K562 (cell line): ENCODE data around the gene KIF20A.

Experiments
- EHMT2 ChIP-seq: fragments of 450-650 bp; IDR thresholded peaks from 2 replicates; pipeline ENCODE4 v1.6.1; 2018; ENCODE audit warnings: antibody characterized with exemption
- EZH2 ChIP-seq: IDR thresholded peaks from 2 replicates; pipeline ENCODE4 v1.6.1; 2012; ENCODE audit warnings: low read depth, mild to moderate bottlenecking, inconsistent platforms, low read length, borderline replicate concordance
- KDM1A ChIP-seq, 2 experiments: fragments of 450-650 bp; IDR thresholded peaks; 2 replicates each; pipeline ENCODE4 v1.6.1; 2016; ENCODE audit warnings: mild to moderate bottlenecking in 2 of 2
- SMARCA5 ChIP-seq: fragments of 450-650 bp; IDR thresholded peaks from 2 replicates; pipeline ENCODE4 v1.6.1; 2016
- ZBED1 ChIP-seq: IDR thresholded peaks from 2 replicates; pipeline ENCODE4 v1.6.1; 2014
- ZKSCAN1 ChIP-seq: fragments of 150-350 bp; IDR thresholded peaks from 2 replicates; pipeline ENCODE4 v1.6.1; 2016; ENCODE audit warnings: low read depth, low read length
- TF ChIP-seq, protein P1 (sequence below), 3 experiments: IDR thresholded peaks in 2 of 3; conservative IDR thresholded peaks in 1 of 3; 2 replicates each; pipeline ENCODE4 v1.5.1; 2011 to 2012; ENCODE audit warnings: low read length in 3 of 3, mild to moderate bottlenecking in 3 of 3, control low read depth in 2 of 3, improper control_type of control experiment in 1 of 3, inconsistent platforms in 1 of 3, low read depth in 1 of 3, mixed read lengths in 1 of 3, moderate library complexity in 1 of 3; ENCODE audit not compliant: insufficient read depth in 2 of 3
- TF ChIP-seq, protein P2 (sequence below): fragments of 250-450 bp; sonication (Bioruptor Pico); IDR thresholded peaks from 2 replicates; pipeline ENCODE4 v1.6.1; 2021; ENCODE audit warnings: mild to moderate bottlenecking

DNA sequence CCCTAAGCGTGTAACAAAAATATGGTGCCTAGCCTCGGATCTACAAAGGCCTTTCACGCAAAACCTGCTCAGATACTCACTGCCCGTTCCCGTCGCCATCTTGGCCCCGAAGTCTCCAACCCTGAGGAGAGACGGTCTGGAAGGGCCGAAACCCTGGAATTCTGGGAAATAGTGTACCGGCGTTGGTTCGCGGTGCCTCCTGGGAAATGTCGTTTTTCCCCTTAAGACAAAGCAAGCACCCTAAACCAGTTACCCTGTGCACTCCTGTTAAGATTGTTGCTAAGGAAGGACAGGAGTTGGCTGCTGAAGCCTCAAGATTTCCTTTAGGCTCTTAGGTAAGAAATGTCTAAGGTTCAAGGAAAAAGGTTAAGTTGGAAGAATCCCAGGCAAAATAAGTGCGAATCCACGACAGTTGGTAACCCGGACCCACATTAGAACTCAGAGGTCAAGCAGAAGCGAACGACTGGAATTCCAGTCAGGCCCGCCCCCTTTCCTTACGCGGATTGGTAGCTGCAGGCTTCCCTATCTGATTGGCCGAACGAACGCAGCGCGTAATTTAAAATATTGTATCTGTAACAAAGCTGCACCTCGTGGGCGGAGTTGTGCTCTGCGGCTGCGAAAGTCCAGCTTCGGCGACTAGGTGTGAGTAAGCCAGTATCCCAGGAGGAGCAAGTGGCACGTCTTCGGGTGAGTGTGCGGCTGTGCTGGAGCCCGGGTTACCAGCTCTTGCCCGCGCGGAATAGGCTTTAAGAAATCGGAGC is at the start of gene KIF20A, which contains the start of gene BRD8:
- no peak for TF ChIP-seq ZKSCAN1
- no peak for TF ChIP-seq EZH2
- TF ChIP-seq, protein P1, sequence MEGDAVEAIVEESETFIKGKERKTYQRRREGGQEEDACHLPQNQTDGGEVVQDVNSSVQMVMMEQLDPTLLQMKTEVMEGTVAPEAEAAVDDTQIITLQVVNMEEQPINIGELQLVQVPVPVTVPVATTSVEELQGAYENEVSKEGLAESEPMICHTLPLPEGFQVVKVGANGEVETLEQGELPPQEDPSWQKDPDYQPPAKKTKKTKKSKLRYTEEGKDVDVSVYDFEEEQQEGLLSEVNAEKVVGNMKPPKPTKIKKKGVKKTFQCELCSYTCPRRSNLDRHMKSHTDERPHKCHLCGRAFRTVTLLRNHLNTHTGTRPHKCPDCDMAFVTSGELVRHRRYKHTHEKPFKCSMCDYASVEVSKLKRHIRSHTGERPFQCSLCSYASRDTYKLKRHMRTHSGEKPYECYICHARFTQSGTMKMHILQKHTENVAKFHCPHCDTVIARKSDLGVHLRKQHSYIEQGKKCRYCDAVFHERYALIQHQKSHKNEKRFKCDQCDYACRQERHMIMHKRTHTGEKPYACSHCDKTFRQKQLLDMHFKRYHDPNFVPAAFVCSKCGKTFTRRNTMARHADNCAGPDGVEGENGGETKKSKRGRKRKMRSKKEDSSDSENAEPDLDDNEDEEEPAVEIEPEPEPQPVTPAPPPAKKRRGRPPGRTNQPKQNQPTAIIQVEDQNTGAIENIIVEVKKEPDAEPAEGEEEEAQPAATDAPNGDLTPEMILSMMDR (IDR thresholded peaks at IDR 0.05 in 2 of 3, conservative IDR thresholded peaks at IDR 0.05 in 1 of 3; ENCODE audit: insufficient read depth in 2 of 3, low read depth in 1 of 3, low read length in 3 of 3): no peak; a peak in 1 of 6 replicates
- no peak for TF ChIP-seq EHMT2
- TF ChIP-seq ZBED1: no peak
- no peak for TF ChIP-seq SMARCA5
- TF ChIP-seq, protein P2, sequence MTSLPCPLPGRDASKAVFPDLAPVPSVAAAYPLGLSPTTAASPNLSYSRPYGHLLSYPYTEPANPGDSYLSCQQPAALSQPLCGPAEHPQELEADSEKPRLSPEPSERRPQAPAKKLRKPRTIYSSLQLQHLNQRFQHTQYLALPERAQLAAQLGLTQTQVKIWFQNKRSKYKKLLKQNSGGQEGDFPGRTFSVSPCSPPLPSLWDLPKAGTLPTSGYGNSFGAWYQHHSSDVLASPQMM: no peak
- TF ChIP-seq KDM1A (IDR thresholded peaks at IDR 0.05): no peak
